GM12878 (cell line): Measurements from ENCODE around the gene NAPEPLD. TPM values are rescaled to one million over a fixed set of nuclear protein-coding genes. Genes with fewer than 3 reads are reported as not detected.

Experiments used
- BACH1 ChIP-seq: fragments of 450-650 bp; IDR thresholded peaks from 2 replicates; pipeline ENCODE4 v1.6.1; 2017; ENCODE audit warnings: mild to moderate bottlenecking, borderline replicate concordance
- CBFB ChIP-seq: IDR thresholded peaks from 2 replicates; pipeline ENCODE4 v1.6.1; 2016; ENCODE audit warnings: antibody characterized with exemption, low read depth
- CHD4 ChIP-seq: fragments of 200-600 bp; sonication (generic); IDR thresholded peaks from 2 replicates; pipeline ENCODE4 v1.6.1; 2016; ENCODE audit warnings: mild to moderate bottlenecking
- CREM ChIP-seq: IDR thresholded peaks from 2 replicates; pipeline ENCODE4 v1.6.1; 2014; ENCODE audit warnings: antibody characterized with exemption, low read depth
- CTCF ChIP-seq, 3 experiments: IDR thresholded peaks in 2 of 3; conservative IDR thresholded peaks in 1 of 3; 2 replicates each; pipeline ENCODE4 v1.5.1; 2011; ENCODE audit warnings: low read depth in 3 of 3, low read length in 3 of 3, mild to moderate bottlenecking in 3 of 3, control low read depth in 2 of 3, moderate library complexity in 2 of 3, inconsistent platforms in 1 of 3, mixed read lengths in 1 of 3; ENCODE audit not compliant: control insufficient read depth in 2 of 3, insufficient read depth in 1 of 3; ENCODE audit errors: extremely low read depth in 1 of 3
- EGR1 ChIP-seq, 2 experiments: IDR thresholded peaks; 1 replicate in 1 of 2; 2 replicates in 1 of 2; pipeline ENCODE4 v1.6.1; 2011 to 2012; ENCODE audit warnings: low read depth in 2 of 2, low read length in 2 of 2, borderline replicate concordance in 1 of 2, mild to moderate bottlenecking in 1 of 2, moderate library complexity in 1 of 2
- GABPA ChIP-seq: IDR thresholded peaks from 2 replicates; pipeline ENCODE4 v1.6.1; 2014; ENCODE audit warnings: antibody characterized with exemption, low read depth, mild to moderate bottlenecking, inconsistent platforms
- HCFC1 ChIP-seq: fragments of 150-350 bp; IDR thresholded peaks from 2 replicates; pipeline ENCODE4 v1.6.1; 2014; ENCODE audit warnings: low read length
- HDAC6 ChIP-seq: fragments of 200-600 bp; sonication (generic); IDR thresholded peaks from one replicate; pipeline ENCODE4 v1.8.0; 2017; ENCODE audit warnings: antibody characterized with exemption; ENCODE audit not compliant: unreplicated experiment
- JUNB ChIP-seq: IDR thresholded peaks from 2 replicates; pipeline ENCODE4 v1.6.1; 2016; ENCODE audit warnings: antibody characterized with exemption, mild to moderate bottlenecking
- JUND ChIP-seq: IDR thresholded peaks from 2 replicates; pipeline ENCODE4 v1.6.1; 2012; ENCODE audit warnings: low read depth, mild to moderate bottlenecking, low read length, improper control_type of control experiment, moderate library complexity
- KAT2A ChIP-seq: conservative IDR thresholded peaks from 2 replicates; pipeline ENCODE4 v1.6.1; 2011; ENCODE audit warnings: low read depth, low read length; ENCODE audit not compliant: control insufficient read depth
- MTA3 ChIP-seq: IDR thresholded peaks from 2 replicates; pipeline ENCODE4 v1.6.1; 2012; ENCODE audit warnings: low read length, inconsistent platforms, borderline replicate concordance
- NR2C2 ChIP-seq: IDR thresholded peaks from 2 replicates; pipeline ENCODE4 v1.6.1; 2011; ENCODE audit warnings: borderline replicate concordance, low read depth; ENCODE audit not compliant: control insufficient read depth, insufficient read length
- NRF1 ChIP-seq: conservative IDR thresholded peaks from 2 replicates; pipeline ENCODE4 v1.6.1; 2011; ENCODE audit warnings: mild to moderate bottlenecking, low read depth, low read length, improper control_type of control experiment
- PAX5 ChIP-seq: IDR thresholded peaks from 2 replicates; pipeline ENCODE4 v1.6.1; 2011; ENCODE audit warnings: low read depth, low read length, borderline replicate concordance
- PML ChIP-seq: IDR thresholded peaks from 2 replicates; pipeline ENCODE4 v1.6.1; 2012; ENCODE audit warnings: low read length, inconsistent platforms
- RFX5 ChIP-seq: IDR thresholded peaks from 2 replicates; pipeline ENCODE4 v1.6.1; 2011; ENCODE audit warnings: low read depth, low read length, improper control_type of control experiment
- SP1 ChIP-seq: IDR thresholded peaks from one replicate; pipeline ENCODE4 v1.6.1; 2011; ENCODE audit warnings: low read depth, low read length
- SREBF1 ChIP-seq: IDR thresholded peaks from 2 replicates; pipeline ENCODE4 v1.6.1; 2012; ENCODE audit warnings: mild to moderate bottlenecking, low read length
- TAF1 ChIP-seq: IDR thresholded peaks from 2 replicates; pipeline ENCODE4 v1.6.1; 2011; ENCODE audit warnings: mild to moderate bottlenecking, low read depth, low read length, borderline replicate concordance
- TBL1XR1 ChIP-seq: IDR thresholded peaks from 2 replicates; pipeline ENCODE4 v1.6.1; 2012; ENCODE audit warnings: low read depth, low read length, improper control_type of control experiment
- TCF12 ChIP-seq: IDR thresholded peaks from 2 replicates; pipeline ENCODE4 v1.6.1; 2011; ENCODE audit warnings: low read depth, mild to moderate bottlenecking, low read length
- WRNIP1 ChIP-seq: IDR thresholded peaks from 2 replicates; pipeline ENCODE4 v1.6.1; 2011; ENCODE audit warnings: low read depth, low read length, improper control_type of control experiment, borderline replicate concordance
- YY1 ChIP-seq: IDR thresholded peaks from 2 replicates; pipeline ENCODE4 v1.6.1; 2011; ENCODE audit warnings: low read depth, mild to moderate bottlenecking, low read length
- ZNF217 ChIP-seq: fragments of 450-650 bp; IDR thresholded peaks from 2 replicates; pipeline ENCODE4 v1.6.1; 2017; ENCODE audit warnings: antibody characterized with exemption, mild to moderate bottlenecking
- ZNF24 ChIP-seq: fragments of 450-650 bp; IDR thresholded peaks from 2 replicates; pipeline ENCODE4 v1.6.1; 2017; ENCODE audit warnings: antibody characterized with exemption, mild to moderate bottlenecking
- ZNF687 ChIP-seq: fragments of 450-650 bp; IDR thresholded peaks from 2 replicates; pipeline ENCODE4 v1.6.1; 2017; ENCODE audit warnings: mild to moderate bottlenecking, moderate library complexity
- polyA plus RNA-seq, 11 experiments: library from polyadenylated mRNA; depleted of rRNA in 4 of 11; unstranded in 6 of 11; stranded (reverse) in 5 of 11; fragments of >200 nt; fragmentation: Nextera tagmentation in 4 of 11; fragmentation: Illumina TruSeq in 1 of 11; extraction: Ambion mirVana in 4 of 11; extraction: Trizol in 1 of 11; gene quantifications; 1 replicate in 1 of 11; 2 replicates in 10 of 11; pipeline versions ENCODE4 v1.2.1 to v1.2.3, GENCODE V29; 2011 to 2016; ENCODE audit warnings: inconsistent platforms in 2 of 11, missing spikeins in 2 of 11, low read depth in 1 of 11
- total RNA-seq, 4 experiments: library from RNA; depleted of rRNA in 3 of 4; stranded (reverse); fragments of >200 nt in 3 of 4; fragmentation: Illumina TruSeq in 1 of 4; extraction: Trizol in 1 of 4; gene quantifications; 2 replicates each; pipeline versions ENCODE4 v1.2.1 to v1.2.3, GENCODE V29; 2013 to 2021

The NAPEPLD gene
- total and polyA plus RNA-seq, 10 of the 15 experiments (the other 5 are each of a cell fraction or from before 2014, with no cell fraction given): 6.0 to 16.2 (median 8.6) TPM

- TF ChIP-seq PAX5 (no peak), SREBF1 (no peak), ZNF217 (peak; percentile 69; the same call in 1 of the 2 replicates), BACH1 (peak; percentile 71), WRNIP1 (no peak), YY1 (no peak; the same call in none of the 2 replicates), EGR1 (IDR thresholded peaks at IDR 0.05; ENCODE audit: borderline replicate concordance in 1 of 2, low read depth in 2 of 2, low read length in 2 of 2) (peak in 1 of 2 experiments; percentile 69; a peak in 1 of 3 replicates), CTCF (IDR thresholded peaks at IDR 0.05 in 2 of 3, conservative IDR thresholded peaks at IDR 0.05 in 1 of 3; ENCODE audit: control insufficient read depth in 2 of 3, extremely low read depth in 1 of 3, insufficient read depth in 1 of 3, low read depth in 3 of 3, low read length in 3 of 3) (no peak), JUNB (no peak), HCFC1 (no peak), PML (no peak), SP1 (peak; percentile 80), TAF1 (no peak), JUND (no peak), CREM (0 out of 2 replicates have a peak, but pooled peaks have one; percentile 23), NRF1 (no peak; the same call in 1 of the 2 replicates), TCF12 (peak; percentile 11; the same call in 1 of the 2 replicates), CHD4 (no peak), MTA3 (no peak), TBL1XR1 (peak; percentile 13; the same call in 1 of the 2 replicates), ZNF24 (0 out of 2 replicates have a peak, but pooled peaks have one; percentile 53), GABPA (peak; percentile 53; the same call in 1 of the 2 replicates), KAT2A (no peak), CBFB (no peak), RFX5 (no peak), NR2C2 (no peak), HDAC6 (no peak), ZNF687 (no peak)
These were observed 74.2 kb downstream of the NAPEPLD start, which contains the start of the genes ARMC10 and FBXL13 (continued) for GRCh38 chr7:103074519-103075336.
